Measurements from ENCODE around the gene SEMA5B.

Gene SEMA5B

GRCh38 chr3:123020709-123021108 lies 6.9 kb downstream of the SEMA5B start:
- DNase-seq (ENCODE audit: low read depth), result no peak
- H3K4me3 ChIP-seq (ENCODE audit: low read length), result no peak overlapping the region
- no peak for TF ChIP-seq CTCF (IDR thresholded peaks at IDR 0.05; ENCODE audit: insufficient read depth, low read depth, low read length, missing control alignments)

- no peak for DNase-seq (ENCODE audit: low read depth)
- TF ChIP-seq CTCF (IDR thresholded peaks at IDR 0.05; ENCODE audit: insufficient read depth, low read depth, low read length, missing control alignments), result no peak
- H3K4me3 ChIP-seq (ENCODE audit: low read length), result no peak overlapping the region
Observed at GRCh38 chr3:123019591-123019990, 8.0 kb downstream of the SEMA5B start.

GRCh38 chr3:123019161-123019560 lies 8.4 kb downstream of the SEMA5B start:
- no peak for TF ChIP-seq CTCF (IDR thresholded peaks at IDR 0.05; ENCODE audit: insufficient read depth, low read depth, low read length, missing control alignments)
- no peak overlapping the region for H3K4me3 ChIP-seq (ENCODE audit: low read length)
- DNase-seq (ENCODE audit: low read depth), result no peak

GRCh38 chr3:123018683-123019082 lies 8.9 kb downstream of the SEMA5B start:
- DNase-seq (ENCODE audit: low read depth), result no peak
- H3K4me3 ChIP-seq (ENCODE audit: low read length), result no peak overlapping the region
- TF ChIP-seq CTCF (IDR thresholded peaks at IDR 0.05; ENCODE audit: insufficient read depth, low read depth, low read length, missing control alignments), result no peak

GRCh38 chr3:123015596-123015995 lies 12.0 kb downstream of the SEMA5B start:
- H3K4me3 ChIP-seq (ENCODE audit: low read length), result no peak overlapping the region
- no peak for TF ChIP-seq CTCF (IDR thresholded peaks at IDR 0.05; ENCODE audit: insufficient read depth, low read depth, low read length, missing control alignments)
- no peak for DNase-seq (ENCODE audit: low read depth)

- no peak for TF ChIP-seq CTCF (IDR thresholded peaks at IDR 0.05; ENCODE audit: insufficient read depth, low read depth, low read length, missing control alignments)
- DNase-seq (ENCODE audit: low read depth), result no peak
- H3K4me3 ChIP-seq (ENCODE audit: low read length), result no peak overlapping the region
Observed at GRCh38 chr3:123013876-123014275, 13.7 kb downstream of the SEMA5B start.

- no peak for TF ChIP-seq CTCF (IDR thresholded peaks at IDR 0.05; ENCODE audit: insufficient read depth, low read depth, low read length, missing control alignments)
- no peak for DNase-seq (ENCODE audit: low read depth)
- H3K4me3 ChIP-seq (ENCODE audit: low read length), result no peak overlapping the region
Observed at GRCh38 chr3:123012652-123013051, 14.9 kb downstream of the SEMA5B start.
